ENCODE measurements around the gene USP25. TPM values are rescaled to one million over a fixed set of nuclear protein-coding genes. Genes with fewer than 3 reads are reported as not detected.

USP25 gene
- total RNA-seq, 3 donors from 2014 or later (not counting 1 experiment from before 2014, with no cell fraction given) = 67.0 to 95.4 (median 76.4) TPM

DNA sequence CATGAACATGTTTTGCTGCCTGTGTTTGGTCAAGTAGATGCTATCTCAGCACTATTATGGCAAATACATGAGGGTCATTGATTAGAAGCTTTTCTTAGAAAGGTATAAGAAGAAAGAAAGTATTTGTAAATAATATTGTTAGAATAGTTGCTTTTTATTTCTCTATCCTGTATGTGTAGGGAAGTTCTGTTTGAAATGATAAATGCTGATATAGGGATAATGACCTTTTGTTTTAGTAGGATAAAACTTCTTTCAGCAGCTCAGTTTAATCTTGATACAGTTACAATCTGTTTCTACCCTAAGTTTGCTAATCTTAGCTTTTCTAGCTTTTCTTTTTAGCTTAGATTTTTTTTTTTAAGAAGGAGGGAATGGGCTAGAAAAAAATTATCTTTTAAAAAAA, 63.3 kb downstream of the USP25 start:
- no peak overlapping the region for H3K4me3 ChIP-seq (ENCODE audit: low read length)
- no peak for DNase-seq
- H3K27me3 ChIP-seq (ENCODE audit: control insufficient read depth, insufficient read depth, low read length) = no peaks in the 10 kb centered on the region
- TF ChIP-seq, protein P1, sequence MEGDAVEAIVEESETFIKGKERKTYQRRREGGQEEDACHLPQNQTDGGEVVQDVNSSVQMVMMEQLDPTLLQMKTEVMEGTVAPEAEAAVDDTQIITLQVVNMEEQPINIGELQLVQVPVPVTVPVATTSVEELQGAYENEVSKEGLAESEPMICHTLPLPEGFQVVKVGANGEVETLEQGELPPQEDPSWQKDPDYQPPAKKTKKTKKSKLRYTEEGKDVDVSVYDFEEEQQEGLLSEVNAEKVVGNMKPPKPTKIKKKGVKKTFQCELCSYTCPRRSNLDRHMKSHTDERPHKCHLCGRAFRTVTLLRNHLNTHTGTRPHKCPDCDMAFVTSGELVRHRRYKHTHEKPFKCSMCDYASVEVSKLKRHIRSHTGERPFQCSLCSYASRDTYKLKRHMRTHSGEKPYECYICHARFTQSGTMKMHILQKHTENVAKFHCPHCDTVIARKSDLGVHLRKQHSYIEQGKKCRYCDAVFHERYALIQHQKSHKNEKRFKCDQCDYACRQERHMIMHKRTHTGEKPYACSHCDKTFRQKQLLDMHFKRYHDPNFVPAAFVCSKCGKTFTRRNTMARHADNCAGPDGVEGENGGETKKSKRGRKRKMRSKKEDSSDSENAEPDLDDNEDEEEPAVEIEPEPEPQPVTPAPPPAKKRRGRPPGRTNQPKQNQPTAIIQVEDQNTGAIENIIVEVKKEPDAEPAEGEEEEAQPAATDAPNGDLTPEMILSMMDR (IDR thresholded peaks at IDR 0.05) = no peak
- ATAC-seq = no peak
- H3K9me3 ChIP-seq (ENCODE audit: control insufficient read depth, insufficient read depth, low read length) = no peaks in the 10 kb centered on the region
- no peak overlapping the region for H3K27ac ChIP-seq (ENCODE audit: low read length)
- Mint-ChIP-seq H3K27ac (no peak overlapping the region), H3K4me3 (no peak overlapping the region), H3K27me3 (ENCODE audit: low read depth in 2 of 2) (no peaks in the 10 kb centered on the region), H3K4me1 (peaks cover 52% of the 10 kb centered on the region in 2 donors), H3K36me3 (peaks cover 7% of the 10 kb centered on the region), H3K9me3 (no peaks in the 10 kb centered on the region)
- peaks cover 15% of the 10 kb centered on the region for H3K36me3 ChIP-seq (ENCODE audit: control insufficient read depth, insufficient read depth, low read length)
- intact Hi-C loops (cut with micrococcal nuclease) = no loop called here
- peaks cover 2% of the 10 kb centered on the region for H3K4me1 ChIP-seq (ENCODE audit: control insufficient read depth, insufficient read depth, low read length)

DNA sequence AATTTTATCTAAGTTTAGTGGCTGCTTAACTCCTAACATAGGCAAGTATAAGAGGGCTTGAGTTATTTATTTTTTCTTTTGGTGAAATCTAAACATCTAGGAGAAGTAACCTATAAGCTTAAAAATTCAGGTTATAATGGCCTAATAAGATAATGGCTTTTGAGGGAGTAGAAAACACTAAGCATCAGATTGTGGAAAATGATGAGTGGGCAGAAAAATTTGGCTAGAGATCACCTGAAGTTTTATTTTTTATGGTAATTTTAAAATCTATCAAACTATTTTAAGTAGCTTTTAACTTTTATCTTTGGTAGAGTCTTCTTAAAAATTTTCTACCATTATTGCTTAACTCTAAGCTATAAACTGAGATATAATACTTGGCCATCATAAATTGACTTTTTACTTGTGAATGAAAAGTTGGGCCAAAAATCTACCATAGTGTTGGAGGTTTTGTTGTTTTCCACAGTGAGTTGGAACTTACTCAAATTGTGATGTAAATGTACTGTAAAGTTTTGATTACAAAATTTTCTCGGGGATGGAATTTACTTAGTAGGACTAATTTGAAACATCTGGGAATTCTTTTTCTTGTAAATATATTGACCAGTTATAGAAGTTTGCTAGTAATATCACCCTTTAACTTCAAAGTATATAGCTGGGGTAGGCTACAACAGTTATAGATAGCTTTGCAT, 63.9 kb downstream of the USP25 start:
- H3K36me3 Mint-ChIP-seq = peaks cover 7% of the 10 kb centered on the region
- Histone ChIP-seq H3K4me3 (ENCODE audit: low read length) (no peak overlapping the region), H3K36me3 (ENCODE audit: control insufficient read depth, insufficient read depth, low read length) (peaks cover 15% of the 10 kb centered on the region), H3K27ac (ENCODE audit: low read length) (no peak overlapping the region), H3K4me1 (ENCODE audit: control insufficient read depth, insufficient read depth, low read length) (peaks cover 2% of the 10 kb centered on the region), H3K27me3 (ENCODE audit: control insufficient read depth, insufficient read depth, low read length) (no peaks in the 10 kb centered on the region), H3K9me3 (ENCODE audit: control insufficient read depth, insufficient read depth, low read length) (no peaks in the 10 kb centered on the region)
- no peaks in the 10 kb centered on the region for H3K27me3 Mint-ChIP-seq (ENCODE audit: low read depth in 2 of 2)
- intact Hi-C loops (cut with micrococcal nuclease) = no loop called here
- DNase-seq (no peak), ATAC-seq (no peak)
- no peak overlapping the region for H3K27ac Mint-ChIP-seq
- H3K4me3 Mint-ChIP-seq = no peak overlapping the region
- no peaks in the 10 kb centered on the region for H3K9me3 Mint-ChIP-seq
- peaks cover 52% of the 10 kb centered on the region in 2 donors for H3K4me1 Mint-ChIP-seq
- no CpG with 5 or more reads among the region's 1 CpG for WGBS (ENCODE audit: insufficient coverage)
- TF ChIP-seq, protein P1 (IDR thresholded peaks at IDR 0.05) = no peak

DNA sequence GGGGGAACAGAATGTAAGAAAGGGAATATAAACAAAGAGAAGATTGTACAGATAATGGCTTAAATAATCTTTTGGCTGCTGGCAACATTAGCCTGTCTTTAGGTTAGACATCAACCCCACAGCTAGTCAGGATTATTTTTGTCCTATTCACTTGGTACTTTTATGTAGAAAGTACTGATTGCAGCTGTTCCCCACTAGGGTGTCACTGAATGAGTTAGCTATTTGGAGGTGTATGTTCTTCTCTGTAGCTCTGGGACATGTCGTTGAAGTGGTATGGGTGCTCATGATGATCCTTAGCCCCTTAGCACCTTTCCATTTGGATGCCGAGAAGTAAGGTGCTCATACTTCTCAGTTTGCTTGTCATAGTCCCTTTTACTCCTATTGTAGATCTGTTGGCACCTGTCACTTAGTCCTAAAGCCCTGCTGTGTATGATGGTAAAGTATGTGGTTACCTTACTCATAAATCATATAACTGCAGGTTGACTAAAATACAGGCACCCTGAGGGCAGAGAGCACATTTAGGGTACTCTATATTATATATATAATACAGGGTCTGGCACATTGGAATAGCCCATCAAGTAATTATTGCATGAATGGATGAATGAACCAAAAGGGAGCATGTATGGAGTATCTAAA, 64.6 kb downstream of the USP25 start:
- no peak overlapping the region for H3K4me3 ChIP-seq (ENCODE audit: low read length)
- H3K4me3 Mint-ChIP-seq = no peak overlapping the region
- H3K27ac Mint-ChIP-seq = no peak overlapping the region
- 88% methylated on average over 2 of the region's 2 CpGs for WGBS (ENCODE audit: insufficient coverage)
- H3K9me3 ChIP-seq (ENCODE audit: control insufficient read depth, insufficient read depth, low read length) = no peaks in the 10 kb centered on the region
- peaks cover 15% of the 10 kb centered on the region for H3K36me3 ChIP-seq (ENCODE audit: control insufficient read depth, insufficient read depth, low read length)
- H3K27ac ChIP-seq (ENCODE audit: low read length) = no peak overlapping the region
- H3K4me1 ChIP-seq (ENCODE audit: control insufficient read depth, insufficient read depth, low read length) = peaks cover 2% of the 10 kb centered on the region
- ATAC-seq = no peak
- TF ChIP-seq, protein P1 (IDR thresholded peaks at IDR 0.05) = no peak
- H3K9me3 Mint-ChIP-seq = no peaks in the 10 kb centered on the region
- intact Hi-C loops (cut with micrococcal nuclease) = no loop called here
- H3K27me3 ChIP-seq (ENCODE audit: control insufficient read depth, insufficient read depth, low read length) = no peaks in the 10 kb centered on the region
- H3K36me3 Mint-ChIP-seq = peaks cover 7% of the 10 kb centered on the region
- H3K4me1 Mint-ChIP-seq = peaks cover 45 to 52% of the 10 kb centered on the region in 2 donors
- no peaks in the 10 kb centered on the region for H3K27me3 Mint-ChIP-seq (ENCODE audit: low read depth in 2 of 2)
- DNase-seq = peak in 1 of 2 donors; percentile 10
